ENCODE measurements around the gene MRPL48.

GRCh38 chr11:73750228-73750627 is 37.4 kb upstream of the MRPL48 start:
- TF ChIP-seq CTCF (IDR thresholded peaks at IDR 0.05) (no peak), POLR2A (IDR thresholded peaks at IDR 0.05) (no peak)
